ENCODE data around the gene PCCA. TPM values are rescaled to one million over a fixed set of nuclear protein-coding genes. Genes with fewer than 3 reads are reported as not detected.

Gene PCCA
- total RNA-seq, 4 donors from 2014 or later = 33.8 to 40.3 (median 39.0) TPM

GRCh38 chr13:100154842-100155416 is 66.0 kb downstream of the PCCA start:
- no peak overlapping the region for H3K27ac ChIP-seq (replicated peaks in 1 of 4)
- TF ChIP-seq EP300 (IDR thresholded peaks at IDR 0.05) (no peak), POLR2A (IDR thresholded peaks at IDR 0.05; ENCODE audit: low read depth) (no peak), POLR2AphosphoS5 (IDR thresholded peaks at IDR 0.05) (no peak), CTCF (IDR thresholded peaks at IDR 0.05) (no peak)
- H3K36me3 ChIP-seq = peaks cover 0 to 24% (median 15%) of the 10 kb centered on the region in 4 donors
- no peaks in the 10 kb centered on the region for H3K4me1 ChIP-seq
- DNase-seq (ENCODE audit: extremely low spot score) = no peak
- no peaks in the 10 kb centered on the region for H3K9me3 ChIP-seq
- intact Hi-C loops (cut with DNase I) = no loop called here
- H3K27me3 ChIP-seq = no peaks in the 10 kb centered on the region
- no peak overlapping the region for H3K4me3 ChIP-seq
- 97% methylated on average over 6 of the region's 6 CpGs for WGBS

- H3K27me3 ChIP-seq = no peaks in the 10 kb centered on the region
- H3K9me3 ChIP-seq = no peaks in the 10 kb centered on the region
- intact Hi-C loops (cut with DNase I) = no loop called here
- no peak for TF ChIP-seq EP300 (IDR thresholded peaks at IDR 0.05)
- no peak for TF ChIP-seq CTCF (IDR thresholded peaks at IDR 0.05)
- TF ChIP-seq POLR2AphosphoS5 (IDR thresholded peaks at IDR 0.05) = no peak
- TF ChIP-seq POLR2A (IDR thresholded peaks at IDR 0.05; ENCODE audit: low read depth) = no peak
- peaks cover 0 to 22% (median 13%) of the 10 kb centered on the region in 4 donors for H3K36me3 ChIP-seq
- 76% methylated on average over 1 of the region's 1 CpG for WGBS
- DNase-seq (ENCODE audit: extremely low spot score) = no peak
- no peak overlapping the region for H3K27ac ChIP-seq (replicated peaks in 1 of 4)
- no peaks in the 10 kb centered on the region for H3K4me1 ChIP-seq
- H3K4me3 ChIP-seq = no peak overlapping the region
Observed at GRCh38 chr13:100156788-100157187, 67.9 kb downstream of the PCCA start.

GRCh38 chr13:100158569-100158968 is 69.7 kb downstream of the PCCA start:
- no peak for TF ChIP-seq EP300 (IDR thresholded peaks at IDR 0.05)
- no peak for TF ChIP-seq POLR2AphosphoS5 (IDR thresholded peaks at IDR 0.05)
- no peak for TF ChIP-seq CTCF (IDR thresholded peaks at IDR 0.05)
- no peak for TF ChIP-seq POLR2A (IDR thresholded peaks at IDR 0.05; ENCODE audit: low read depth)
- no peak for DNase-seq (ENCODE audit: extremely low spot score)
- 91% methylated on average over 2 of the region's 2 CpGs for WGBS
- H3K27ac ChIP-seq (replicated peaks in 1 of 4) = no peak overlapping the region
- H3K4me1 ChIP-seq = peaks cover 0 to 8% (median 3%) of the 10 kb centered on the region in 4 donors
- no peak overlapping the region for H3K4me3 ChIP-seq
- H3K36me3 ChIP-seq = peaks cover 0 to 22% (median 13%) of the 10 kb centered on the region in 4 donors
- intact Hi-C loops (cut with DNase I) = no loop called here
- H3K27me3 ChIP-seq = no peaks in the 10 kb centered on the region
- H3K9me3 ChIP-seq = no peaks in the 10 kb centered on the region

- H3K4me1 ChIP-seq = peaks cover 0 to 8% (median 3%) of the 10 kb centered on the region in 4 donors
- WGBS = 90% methylated on average over 5 of the region's 5 CpGs
- no peak overlapping the region for H3K27ac ChIP-seq (replicated peaks in 1 of 4)
- no peaks in the 10 kb centered on the region for H3K27me3 ChIP-seq
- H3K36me3 ChIP-seq = peaks cover 0 to 22% (median 13%) of the 10 kb centered on the region in 4 donors
- TF ChIP-seq CTCF (IDR thresholded peaks at IDR 0.05) (no peak), EP300 (IDR thresholded peaks at IDR 0.05) (no peak), POLR2AphosphoS5 (IDR thresholded peaks at IDR 0.05) (no peak), POLR2A (IDR thresholded peaks at IDR 0.05; ENCODE audit: low read depth) (no peak)
- intact Hi-C loops (cut with DNase I) = no loop called here
- no peak overlapping the region for H3K4me3 ChIP-seq
- no peaks in the 10 kb centered on the region for H3K9me3 ChIP-seq
- no peak for DNase-seq (ENCODE audit: extremely low spot score)
Observed at GRCh38 chr13:100159584-100159983, 70.7 kb downstream of the PCCA start.

- 93% methylated on average over 3 of the region's 3 CpGs for WGBS
Observed at GRCh38 chr13:100160450-100160849, 71.6 kb downstream of the PCCA start.

More at GRCh38 chr13:100160450-100160849, 71.6 kb downstream of the PCCA start:
- DNase-seq (ENCODE audit: extremely low spot score) = no peak
- peaks cover 0 to 8% (median 3%) of the 10 kb centered on the region in 4 donors for H3K4me1 ChIP-seq
- no peaks in the 10 kb centered on the region for H3K27me3 ChIP-seq
- intact Hi-C loops (cut with DNase I) = no loop called here
- H3K36me3 ChIP-seq = peaks cover 0 to 14% (median 8%) of the 10 kb centered on the region in 4 donors
- H3K4me3 ChIP-seq = no peak overlapping the region
- no peak for TF ChIP-seq POLR2AphosphoS5 (IDR thresholded peaks at IDR 0.05)
- H3K27ac ChIP-seq (replicated peaks in 1 of 4) = no peak overlapping the region
- H3K9me3 ChIP-seq = no peaks in the 10 kb centered on the region

Measured in esophagus muscularis mucosa (tissue), 4 donors.